GM23338 (cell line): ENCODE measurements around the gene DTL. TPM values are rescaled to one million over a fixed set of nuclear protein-coding genes. Genes with fewer than 3 reads are reported as not detected.

ENCODE experiments used
- ATAC-seq: fragments of 200-7000 bp; cut with Tn5 transposase; 3 replicates; pipeline ENCODE4 v1.9.1; 2020
- DNase-seq: peaks from one replicate; pipeline ENCODE4 v3.0.0-alpha.2; 2015; ENCODE audit warnings: low spot score
- H2AFZ ChIP-seq: fragments of 200-600 bp; sonication (generic); 2 replicates; pipeline ENCODE4 v1.8.0; 2016; ENCODE audit warnings: antibody characterized with exemption, mild to moderate bottlenecking, moderate library complexity
- H3F3A ChIP-seq: fragments of 200-600 bp; sonication (generic); replicated peaks from 2 replicates; pipeline ENCODE4 v1.8.0; 2017; ENCODE audit warnings: antibody characterized with exemption, mixed run types, low read depth
- H3K27ac ChIP-seq: fragments of 200-600 bp; sonication (generic); 2 replicates; pipeline ENCODE4 v1.6.1; 2016; ENCODE audit warnings: low read depth
- H3K27me3 ChIP-seq: fragments of 200-600 bp; sonication (generic); 2 replicates; pipeline ENCODE4 v1.8.0; 2016; ENCODE audit warnings: mild to moderate bottlenecking, mixed run types, moderate library complexity; ENCODE audit not compliant: insufficient read depth
- H3K36me3 ChIP-seq: fragments of 200-600 bp; sonication (generic); 2 replicates; pipeline ENCODE4 v1.8.0; 2016; ENCODE audit warnings: mild to moderate bottlenecking; ENCODE audit not compliant: insufficient read depth
- H3K4me1 ChIP-seq: fragments of 200-600 bp; sonication (generic); 2 replicates; pipeline ENCODE4 v1.8.0; 2016; ENCODE audit warnings: mild to moderate bottlenecking, moderate library complexity; ENCODE audit not compliant: insufficient read depth
- H3K4me2 ChIP-seq: fragments of 200-600 bp; sonication (generic); 2 replicates; pipeline ENCODE4 v1.7.1; 2017; ENCODE audit warnings: mixed run types
- H3K4me3 ChIP-seq: fragments of 200-600 bp; sonication (generic); 2 replicates; pipeline ENCODE4 v1.6.1; 2016; ENCODE audit warnings: mixed run types
- H3K79me2 ChIP-seq: fragments of 200-600 bp; sonication (generic); replicated peaks from 2 replicates; pipeline ENCODE4 v1.8.0; 2017; ENCODE audit warnings: mild to moderate bottlenecking; ENCODE audit not compliant: insufficient read depth
- H3K9me2 ChIP-seq: fragments of 200-600 bp; sonication (generic); 2 replicates; pipeline ENCODE4 v1.8.0; 2017; ENCODE audit not compliant: insufficient read depth
- H4K20me1 ChIP-seq: fragments of 200-600 bp; sonication (generic); replicated peaks from 2 replicates; pipeline ENCODE4 v1.8.0; 2017; ENCODE audit warnings: mild to moderate bottlenecking; ENCODE audit not compliant: insufficient read depth
- H3K27ac Mint-ChIP-seq: 2 replicates; pipeline ENCODE4 v1.8.0; 2020; ENCODE audit warnings: inconsistent platforms, mild to moderate bottlenecking, moderate library complexity, mixed read lengths
- H3K27me3 Mint-ChIP-seq: 3 replicates; pipeline ENCODE4 v1.8.0; 2022; ENCODE audit warnings: low read depth, mild to moderate bottlenecking, moderate library complexity, mixed read lengths, inconsistent platforms; ENCODE audit not compliant: insufficient read depth, poor library complexity
- H3K36me3 Mint-ChIP-seq: 3 replicates; pipeline ENCODE4 v1.8.0; 2021; ENCODE audit warnings: low read depth, mild to moderate bottlenecking, inconsistent platforms, moderate library complexity, mixed read lengths
- H3K4me1 Mint-ChIP-seq: 3 replicates; pipeline ENCODE4 v1.8.0; 2020; ENCODE audit warnings: mild to moderate bottlenecking, inconsistent platforms, mixed read lengths
- H3K4me3 Mint-ChIP-seq: 3 replicates; pipeline ENCODE4 v1.8.0; 2021; ENCODE audit warnings: moderate library complexity, mild to moderate bottlenecking, inconsistent platforms, mixed read lengths
- H3K9me3 Mint-ChIP-seq: 3 replicates; pipeline ENCODE4 v1.8.0; 2020; ENCODE audit warnings: moderate library complexity, mild to moderate bottlenecking, inconsistent platforms, mixed read lengths
- CREB1 ChIP-seq: fragments of 250-450 bp; sonication (Bioruptor Pico); IDR thresholded peaks from 2 replicates; pipeline ENCODE4 v1.5.0; 2020; ENCODE audit warnings: low read depth, mild to moderate bottlenecking, moderate library complexity
- EZH2 ChIP-seq: fragments of 200-600 bp; sonication (generic); IDR thresholded peaks from one replicate; pipeline ENCODE4 v1.8.0; 2017; ENCODE audit warnings: antibody characterized with exemption, mild to moderate bottlenecking, low read depth; ENCODE audit not compliant: unreplicated experiment
- EZH2phosphoT487 ChIP-seq: fragments of 200-600 bp; sonication (generic); IDR thresholded peaks from one replicate; pipeline ENCODE4 v1.8.1; 2018; ENCODE audit warnings: antibody characterized with exemption; ENCODE audit not compliant: unreplicated experiment
- JUNB ChIP-seq: IDR thresholded peaks from one replicate; pipeline ENCODE4 v1.6.1; 2016; ENCODE audit warnings: antibody characterized with exemption; ENCODE audit not compliant: unreplicated experiment
- NANOG ChIP-seq: IDR thresholded peaks from 2 replicates; pipeline ENCODE4 v1.6.1; 2016; ENCODE audit warnings: antibody characterized with exemption, borderline replicate concordance
- POLR2AphosphoS5 ChIP-seq: IDR thresholded peaks from 2 replicates; pipeline ENCODE4 v1.6.1; 2016; ENCODE audit warnings: antibody characterized with exemption, low read depth
- STAT1 ChIP-seq: IDR thresholded peaks from one replicate; pipeline ENCODE4 v1.6.1; 2016; ENCODE audit warnings: antibody characterized with exemption; ENCODE audit not compliant: unreplicated experiment
- ZNF331 ChIP-seq: fragments of 250-450 bp; sonication (Bioruptor Pico); IDR thresholded peaks from 2 replicates; pipeline ENCODE4 v1.5.0; 2020; ENCODE audit warnings: low read depth, mild to moderate bottlenecking, moderate library complexity
- ZNF462 ChIP-seq: fragments of 250-450 bp; sonication (Bioruptor Pico); IDR thresholded peaks from 2 replicates; pipeline ENCODE4 v1.5.0; 2020; ENCODE audit warnings: mild to moderate bottlenecking, moderate library complexity
- polyA plus RNA-seq: library from polyadenylated mRNA; unstranded; fragments of >200 nt; fragmentation: Nextera tagmentation; extraction: Ambion mirVana; gene quantifications from 2 replicates; pipeline ENCODE4 v1.2.1, GENCODE V29; 2016
- total RNA-seq: library from RNA; depleted of rRNA; stranded (reverse); fragments of >200 nt; shearing (Covaris generic); gene quantifications from 2 replicates; pipeline ENCODE4 v1.2.3, GENCODE V29; 2014
- TF ChIP-seq, protein P1 (sequence below), 2 experiments: fragments of 200-600 bp in 1 of 2; sonication (generic) in 1 of 2; conservative IDR thresholded peaks; 2 replicates each; pipeline versions ENCODE4 v1.5.1 to v1.6.1; 2016 to 2017; ENCODE audit warnings: antibody characterized with exemption in 2 of 2, low read depth in 2 of 2, mild to moderate bottlenecking in 2 of 2, moderate library complexity in 1 of 2
- TF ChIP-seq, protein P2 (sequence below): IDR thresholded peaks from one replicate; pipeline ENCODE4 v1.6.1; 2018; ENCODE audit warnings: antibody characterized with exemption; ENCODE audit not compliant: unreplicated experiment
- TF ChIP-seq, protein P3 (sequence below): IDR thresholded peaks from 2 replicates; pipeline ENCODE4 v1.6.1; 2016; ENCODE audit warnings: antibody characterized with exemption

The DTL gene
- total and polyA plus RNA-seq, 2 experiments from 2014 or later: 26.5 to 58.8 TPM

DNA sequence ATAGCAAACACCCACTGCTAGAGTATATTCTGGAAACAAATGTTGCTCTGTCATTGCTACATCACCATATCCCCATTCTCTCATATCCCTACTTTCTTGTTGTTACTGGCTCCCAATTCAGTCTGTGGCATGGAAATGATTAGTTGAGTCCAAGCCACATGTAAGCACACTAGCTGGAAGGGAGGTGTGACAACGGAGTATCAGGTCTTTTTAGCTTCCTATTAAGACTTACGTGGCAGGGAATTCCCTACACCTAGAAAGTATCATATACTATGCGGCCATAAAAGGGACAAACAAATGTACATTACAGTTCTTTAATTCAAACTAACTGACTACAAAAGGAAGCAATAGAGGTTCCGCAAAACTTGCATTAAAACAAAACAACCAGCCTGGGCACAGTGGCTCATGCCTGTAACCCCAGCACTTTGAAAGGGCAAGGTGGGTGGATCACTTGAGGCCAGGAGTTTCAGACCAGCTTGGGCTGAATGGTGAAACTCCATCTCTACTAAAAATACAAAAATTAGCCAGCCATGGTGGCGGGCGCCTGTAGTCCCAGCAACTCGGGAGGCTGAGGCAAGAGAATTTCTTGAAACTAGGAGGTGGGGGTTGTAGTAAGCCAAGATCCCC, 48.8 kb upstream of the DTL start:
- no peaks in the 10 kb centered on the region for H3K36me3 Mint-ChIP-seq
- Histone ChIP-seq H3K9me2 (no peaks in the 10 kb centered on the region), H3K36me3 (no peaks in the 10 kb centered on the region), H3K27ac (no peak overlapping the region), H2AFZ (no peak overlapping the region), H3K4me3 (no peak overlapping the region), H4K20me1 (no peaks in the 10 kb centered on the region), H3K27me3 (no peaks in the 10 kb centered on the region), H3K79me2 (peaks cover 3% of the 10 kb centered on the region; the same call in 1 of the 2 replicates), H3F3A (no peaks in the 10 kb centered on the region), H3K4me1 (no peaks in the 10 kb centered on the region), H3K4me2 (no peak overlapping the region)
- H3K4me3 Mint-ChIP-seq: no peak overlapping the region
- no peaks in the 10 kb centered on the region for H3K9me3 Mint-ChIP-seq
- no peaks in the 10 kb centered on the region for H3K27me3 Mint-ChIP-seq
- DNase-seq (no peak), ATAC-seq (no peak)
- H3K27ac Mint-ChIP-seq: no peak overlapping the region
- H3K4me1 Mint-ChIP-seq: no peaks in the 10 kb centered on the region
- TF ChIP-seq, protein P1, sequence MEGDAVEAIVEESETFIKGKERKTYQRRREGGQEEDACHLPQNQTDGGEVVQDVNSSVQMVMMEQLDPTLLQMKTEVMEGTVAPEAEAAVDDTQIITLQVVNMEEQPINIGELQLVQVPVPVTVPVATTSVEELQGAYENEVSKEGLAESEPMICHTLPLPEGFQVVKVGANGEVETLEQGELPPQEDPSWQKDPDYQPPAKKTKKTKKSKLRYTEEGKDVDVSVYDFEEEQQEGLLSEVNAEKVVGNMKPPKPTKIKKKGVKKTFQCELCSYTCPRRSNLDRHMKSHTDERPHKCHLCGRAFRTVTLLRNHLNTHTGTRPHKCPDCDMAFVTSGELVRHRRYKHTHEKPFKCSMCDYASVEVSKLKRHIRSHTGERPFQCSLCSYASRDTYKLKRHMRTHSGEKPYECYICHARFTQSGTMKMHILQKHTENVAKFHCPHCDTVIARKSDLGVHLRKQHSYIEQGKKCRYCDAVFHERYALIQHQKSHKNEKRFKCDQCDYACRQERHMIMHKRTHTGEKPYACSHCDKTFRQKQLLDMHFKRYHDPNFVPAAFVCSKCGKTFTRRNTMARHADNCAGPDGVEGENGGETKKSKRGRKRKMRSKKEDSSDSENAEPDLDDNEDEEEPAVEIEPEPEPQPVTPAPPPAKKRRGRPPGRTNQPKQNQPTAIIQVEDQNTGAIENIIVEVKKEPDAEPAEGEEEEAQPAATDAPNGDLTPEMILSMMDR (conservative IDR thresholded peaks at IDR 0.05; ENCODE audit: low read depth in 2 of 2): no peak
- TF ChIP-seq, protein P2, sequence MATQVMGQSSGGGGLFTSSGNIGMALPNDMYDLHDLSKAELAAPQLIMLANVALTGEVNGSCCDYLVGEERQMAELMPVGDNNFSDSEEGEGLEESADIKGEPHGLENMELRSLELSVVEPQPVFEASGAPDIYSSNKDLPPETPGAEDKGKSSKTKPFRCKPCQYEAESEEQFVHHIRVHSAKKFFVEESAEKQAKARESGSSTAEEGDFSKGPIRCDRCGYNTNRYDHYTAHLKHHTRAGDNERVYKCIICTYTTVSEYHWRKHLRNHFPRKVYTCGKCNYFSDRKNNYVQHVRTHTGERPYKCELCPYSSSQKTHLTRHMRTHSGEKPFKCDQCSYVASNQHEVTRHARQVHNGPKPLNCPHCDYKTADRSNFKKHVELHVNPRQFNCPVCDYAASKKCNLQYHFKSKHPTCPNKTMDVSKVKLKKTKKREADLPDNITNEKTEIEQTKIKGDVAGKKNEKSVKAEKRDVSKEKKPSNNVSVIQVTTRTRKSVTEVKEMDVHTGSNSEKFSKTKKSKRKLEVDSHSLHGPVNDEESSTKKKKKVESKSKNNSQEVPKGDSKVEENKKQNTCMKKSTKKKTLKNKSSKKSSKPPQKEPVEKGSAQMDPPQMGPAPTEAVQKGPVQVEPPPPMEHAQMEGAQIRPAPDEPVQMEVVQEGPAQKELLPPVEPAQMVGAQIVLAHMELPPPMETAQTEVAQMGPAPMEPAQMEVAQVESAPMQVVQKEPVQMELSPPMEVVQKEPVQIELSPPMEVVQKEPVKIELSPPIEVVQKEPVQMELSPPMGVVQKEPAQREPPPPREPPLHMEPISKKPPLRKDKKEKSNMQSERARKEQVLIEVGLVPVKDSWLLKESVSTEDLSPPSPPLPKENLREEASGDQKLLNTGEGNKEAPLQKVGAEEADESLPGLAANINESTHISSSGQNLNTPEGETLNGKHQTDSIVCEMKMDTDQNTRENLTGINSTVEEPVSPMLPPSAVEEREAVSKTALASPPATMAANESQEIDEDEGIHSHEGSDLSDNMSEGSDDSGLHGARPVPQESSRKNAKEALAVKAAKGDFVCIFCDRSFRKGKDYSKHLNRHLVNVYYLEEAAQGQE: no peak
- TF ChIP-seq ZNF462 (no peak), JUNB (no peak), STAT1 (no peak), NANOG (no peak), EZH2phosphoT487 (no peak), ZNF331 (no peak), CREB1 (no peak), POLR2AphosphoS5 (no peak), EZH2 (no peak)
- TF ChIP-seq, protein P3, sequence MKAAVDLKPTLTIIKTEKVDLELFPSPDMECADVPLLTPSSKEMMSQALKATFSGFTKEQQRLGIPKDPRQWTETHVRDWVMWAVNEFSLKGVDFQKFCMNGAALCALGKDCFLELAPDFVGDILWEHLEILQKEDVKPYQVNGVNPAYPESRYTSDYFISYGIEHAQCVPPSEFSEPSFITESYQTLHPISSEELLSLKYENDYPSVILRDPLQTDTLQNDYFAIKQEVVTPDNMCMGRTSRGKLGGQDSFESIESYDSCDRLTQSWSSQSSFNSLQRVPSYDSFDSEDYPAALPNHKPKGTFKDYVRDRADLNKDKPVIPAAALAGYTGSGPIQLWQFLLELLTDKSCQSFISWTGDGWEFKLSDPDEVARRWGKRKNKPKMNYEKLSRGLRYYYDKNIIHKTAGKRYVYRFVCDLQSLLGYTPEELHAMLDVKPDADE: no peak
